Activated T-helper 2 cell treated with anti-CD3 and anti-CD28 coated beads, Interferon-gamma antibody, Interleukin-2, Interleukin-4, amounts not matched to agents 10 μg/mL and 5 μg/mL and 100 μg/mL, durations not matched to agents 14 hours and 24 hours and 36 hours (primary cell): Measurements from ENCODE around the gene SLC22A16. TPM values are rescaled to one million over a fixed set of nuclear protein-coding genes. Genes with fewer than 3 reads are reported as not detected.

Experiments
- DNase-seq: peaks from one replicate; pipeline ENCODE4 v3.0.0; 2021; ENCODE audit warnings: low spot score
- H3K27ac Mint-ChIP-seq: one replicate; pipeline ENCODE4 v1.8.0; 2021; ENCODE audit warnings: mixed read lengths
- H3K27me3 Mint-ChIP-seq: one replicate; pipeline ENCODE4 v1.8.0; 2021; ENCODE audit warnings: low read depth, mixed read lengths
- H3K36me3 Mint-ChIP-seq: one replicate; pipeline ENCODE4 v1.8.0; 2021; ENCODE audit warnings: low read depth, mixed read lengths
- H3K4me1 Mint-ChIP-seq: one replicate; pipeline ENCODE4 v1.8.0; 2021; ENCODE audit warnings: low read depth, mixed read lengths
- H3K4me3 Mint-ChIP-seq: one replicate; pipeline ENCODE4 v1.8.0; 2021; ENCODE audit warnings: low read depth, mild to moderate bottlenecking, moderate library complexity, mixed read lengths
- H3K9me3 Mint-ChIP-seq: one replicate; pipeline ENCODE4 v1.8.0; 2021; ENCODE audit warnings: mixed read lengths
- intact Hi-C: fragments of 100-400 bp; cut with micrococcal nuclease; formaldehyde crosslinking; loops from one replicate; pipeline ENCODE4 v1.15.1; 2023
- total RNA-seq: library from RNA; stranded (reverse); gene quantifications from 2 replicates; pipeline ENCODE4 v1.2.3, GENCODE V29; 2022

The SLC22A16 gene
- total RNA-seq, 1 donor from 2014 or later = not detected

DNA sequence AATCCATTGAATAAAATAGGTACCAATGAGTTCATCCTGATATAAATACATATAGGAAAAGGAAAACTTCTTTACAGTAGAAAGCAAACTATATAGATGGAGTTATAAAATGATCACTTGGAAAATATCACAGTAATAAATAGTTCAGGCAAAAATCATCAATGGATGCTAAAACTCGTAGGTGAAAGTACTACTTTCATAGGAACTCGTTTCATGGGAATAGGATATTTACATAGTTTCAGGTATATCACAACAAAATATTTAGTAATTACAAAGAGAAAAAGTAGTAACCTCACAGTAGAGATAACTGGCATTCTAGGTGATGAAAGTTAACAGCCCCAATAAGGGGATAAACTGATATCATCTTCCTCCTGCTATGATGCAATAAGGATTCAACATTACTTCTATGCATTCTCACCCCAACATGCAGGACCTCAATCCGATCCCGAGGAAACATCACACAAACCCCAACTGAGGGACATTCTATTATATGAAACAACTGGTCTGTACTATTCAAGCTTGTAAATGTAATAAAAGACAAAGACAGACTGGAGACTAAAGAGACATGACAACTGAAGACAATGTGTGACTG lies 74.7 kb downstream of the SLC22A16 start:
- Mint-ChIP-seq H3K9me3 (no peaks in the 10 kb centered on the region), H3K27me3 (peaks cover 5% of the 10 kb centered on the region), H3K36me3 (no peaks in the 10 kb centered on the region), H3K4me3 (no peak overlapping the region), H3K4me1 (peaks cover 2% of the 10 kb centered on the region), H3K27ac (no peak overlapping the region)
- DNase-seq = no peak
- intact Hi-C loops = no loop called here

DNA sequence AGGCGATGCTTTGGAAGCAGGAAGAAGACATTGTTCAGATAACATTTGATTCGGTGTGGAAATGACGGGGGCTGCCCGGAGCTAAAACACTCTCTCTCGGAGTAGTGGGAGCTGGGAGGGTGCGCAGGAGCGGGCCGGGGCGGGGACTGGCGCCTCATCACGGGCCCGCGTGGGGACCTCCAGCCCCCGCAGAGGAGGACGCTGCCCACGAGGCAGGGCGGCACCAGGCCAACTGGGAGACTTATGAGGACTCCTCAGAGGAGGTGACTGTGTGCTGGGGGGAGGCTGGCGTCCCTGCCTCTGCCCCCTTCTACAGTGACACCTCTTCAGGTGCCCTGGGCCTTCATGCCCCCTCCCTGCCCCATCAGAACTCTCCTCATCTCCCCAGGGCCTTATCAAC lies 76.2 kb downstream of the SLC22A16 start:
- Mint-ChIP-seq H3K4me1 (peaks cover 2% of the 10 kb centered on the region), H3K36me3 (no peaks in the 10 kb centered on the region), H3K9me3 (no peaks in the 10 kb centered on the region), H3K27me3 (peaks cover 8% of the 10 kb centered on the region), H3K4me3 (no peak overlapping the region), H3K27ac (no peak overlapping the region)
- intact Hi-C loops = no loop called here
- DNase-seq = no peak

DNA sequence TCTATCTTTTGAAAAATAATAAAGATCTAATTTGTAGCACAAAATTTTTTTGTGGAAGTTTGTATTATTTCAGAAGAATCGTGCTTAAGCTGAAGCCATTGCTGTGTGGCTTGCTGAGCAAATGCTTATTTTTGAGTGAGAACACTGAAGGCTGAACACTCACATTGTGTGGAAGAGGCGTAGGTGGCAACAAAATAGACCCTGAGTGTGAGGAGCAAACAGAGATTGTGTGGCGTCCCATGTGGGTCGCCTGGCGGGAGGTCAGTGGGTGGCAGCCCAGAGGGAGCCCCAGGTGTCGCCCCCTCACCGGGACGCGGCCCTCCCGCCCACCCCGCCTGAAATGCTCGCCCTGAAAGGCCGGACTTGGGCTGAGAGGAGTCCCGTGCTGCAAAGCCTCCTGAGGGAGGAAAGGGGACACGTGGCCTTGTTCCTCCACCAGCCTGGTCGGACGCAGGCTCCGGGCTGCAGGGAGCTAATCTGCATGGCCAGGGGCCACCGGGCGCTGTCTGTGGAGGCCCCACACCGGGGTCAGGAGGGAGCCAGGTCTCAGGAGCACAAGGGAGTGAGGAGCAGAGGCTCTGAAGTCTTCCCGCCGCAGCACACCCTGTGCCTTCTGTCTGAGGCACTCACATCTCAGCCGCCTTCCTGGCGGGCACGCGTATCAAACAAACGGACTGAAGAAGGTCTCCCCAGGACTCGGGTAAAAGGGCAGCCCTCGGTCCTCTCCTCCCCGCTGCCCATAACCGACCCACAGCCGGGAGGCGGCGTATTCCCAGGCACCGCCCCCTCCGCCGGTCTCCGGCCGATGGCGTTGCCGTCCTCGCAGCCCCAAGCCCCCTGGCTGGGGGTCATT lies 77.0 kb downstream of the SLC22A16 start:
- H3K27me3 Mint-ChIP-seq = peaks cover 8% of the 10 kb centered on the region
- H3K27ac Mint-ChIP-seq = no peak overlapping the region
- H3K9me3 Mint-ChIP-seq = no peaks in the 10 kb centered on the region
- no peak for DNase-seq
- H3K4me3 Mint-ChIP-seq = no peak overlapping the region
- H3K36me3 Mint-ChIP-seq = no peaks in the 10 kb centered on the region
- intact Hi-C loops = no loop called here
- peaks cover 2% of the 10 kb centered on the region for H3K4me1 Mint-ChIP-seq

DNA sequence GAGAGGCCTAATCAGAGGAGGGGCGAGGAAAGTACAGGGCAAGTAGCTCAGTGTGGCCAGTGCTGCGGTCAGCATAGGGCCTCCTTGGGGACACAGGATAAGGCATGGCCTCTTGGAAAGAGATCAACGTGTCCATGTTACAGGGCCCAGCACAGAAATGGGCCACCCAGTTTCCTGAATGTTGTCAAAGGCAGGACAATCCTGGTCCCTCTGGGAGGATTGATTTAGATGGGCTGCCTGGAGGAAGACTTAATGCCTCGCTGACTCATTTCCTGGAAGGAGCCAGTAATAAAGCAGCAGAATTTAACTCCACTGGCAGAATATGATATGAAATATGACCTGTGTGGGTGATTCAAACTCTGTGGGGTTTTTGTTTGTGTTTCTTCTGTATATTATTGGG lies 77.6 kb downstream of the SLC22A16 start:
- Mint-ChIP-seq H3K4me3 (no peak overlapping the region), H3K27ac (no peak overlapping the region), H3K27me3 (peaks cover 8% of the 10 kb centered on the region), H3K9me3 (no peaks in the 10 kb centered on the region), H3K4me1 (peaks cover 2% of the 10 kb centered on the region), H3K36me3 (no peaks in the 10 kb centered on the region)
- intact Hi-C loops = no loop called here
- DNase-seq = no peak

DNA sequence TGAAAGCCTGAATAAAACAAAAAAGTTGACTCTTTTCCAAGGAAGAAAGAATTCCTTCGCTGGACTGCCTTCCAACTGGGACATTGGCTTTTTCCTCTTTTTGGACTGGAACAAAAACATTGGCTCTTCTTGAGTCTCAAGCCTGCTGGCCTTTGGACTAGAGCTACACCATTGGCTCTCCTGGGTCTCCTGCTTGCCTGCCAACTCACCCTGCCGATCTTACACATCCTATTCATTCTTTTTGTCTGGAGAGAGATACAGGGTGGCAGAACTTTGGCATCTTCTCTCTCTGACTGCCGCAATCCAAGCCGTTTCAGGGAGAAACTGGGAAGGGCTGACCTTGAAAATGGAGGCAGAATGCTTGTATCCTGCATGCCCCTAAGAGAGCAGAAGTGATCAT lies 81.2 kb downstream of the SLC22A16 start:
- H3K27ac Mint-ChIP-seq = no peak overlapping the region
- no peak for DNase-seq
- no peaks in the 10 kb centered on the region for H3K36me3 Mint-ChIP-seq
- H3K27me3 Mint-ChIP-seq = peaks cover 3% of the 10 kb centered on the region
- peaks cover 5% of the 10 kb centered on the region for H3K4me1 Mint-ChIP-seq
- no peaks in the 10 kb centered on the region for H3K9me3 Mint-ChIP-seq
- intact Hi-C loops = no loop called here
- no peak overlapping the region for H3K4me3 Mint-ChIP-seq

DNA sequence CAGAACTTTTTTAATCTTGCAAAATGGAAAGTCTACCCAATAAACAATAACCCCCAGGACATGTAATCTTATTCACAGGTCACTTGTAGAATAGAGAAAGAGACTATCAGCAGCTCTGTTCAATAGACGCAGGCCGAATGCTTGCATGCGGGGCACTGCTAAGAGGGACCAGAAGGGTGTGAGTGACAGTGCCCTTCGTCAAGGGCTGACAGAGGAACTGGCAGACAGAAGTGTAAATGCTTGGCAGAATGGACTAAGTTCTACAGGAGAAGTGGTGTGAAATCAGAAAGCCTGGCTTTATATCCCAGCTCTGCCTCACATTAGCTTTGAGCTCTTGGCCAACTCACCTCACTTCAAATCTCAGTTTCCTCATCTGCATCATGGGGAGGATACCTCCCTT lies 82.0 kb downstream of the SLC22A16 start:
- Mint-ChIP-seq H3K36me3 (no peaks in the 10 kb centered on the region), H3K9me3 (no peaks in the 10 kb centered on the region), H3K4me3 (no peak overlapping the region), H3K27ac (no peak overlapping the region), H3K4me1 (peaks cover 13% of the 10 kb centered on the region), H3K27me3 (peaks cover 3% of the 10 kb centered on the region)
- DNase-seq = no peak
- intact Hi-C loops = loop anchor here (5.0 kb wide), 1 partner anchor 867 kb away; no protein-coding TSS in a partner anchor

DNA sequence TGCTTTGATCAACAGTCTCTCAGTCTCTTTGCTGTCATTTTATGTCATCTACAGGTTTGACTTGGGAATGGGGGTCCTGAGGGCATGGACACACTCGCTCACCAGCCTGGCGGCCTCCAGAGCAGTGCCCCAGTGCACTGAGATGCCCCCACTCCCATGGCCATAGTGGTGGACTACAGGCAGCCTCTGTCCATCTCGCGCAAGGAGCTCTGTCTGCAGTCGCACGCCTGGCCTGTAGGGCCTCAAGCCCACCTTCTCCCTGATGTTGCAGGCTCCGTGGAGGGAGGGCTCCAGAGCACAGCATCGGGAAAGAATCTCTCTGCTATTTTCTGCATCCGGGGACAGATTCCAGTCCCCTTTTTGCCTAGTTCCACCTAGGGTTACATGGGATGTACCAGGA lies 83.7 kb downstream of the SLC22A16 start:
- Mint-ChIP-seq H3K36me3 (no peaks in the 10 kb centered on the region), H3K27ac (no peak overlapping the region), H3K9me3 (no peaks in the 10 kb centered on the region), H3K4me1 (peaks cover 17% of the 10 kb centered on the region), H3K27me3 (peaks cover 3% of the 10 kb centered on the region), H3K4me3 (no peak overlapping the region)
- intact Hi-C loops = loop anchor here (5.0 kb wide), 1 partner anchor 865 kb away; no protein-coding TSS in a partner anchor
- no peak for DNase-seq

DNA sequence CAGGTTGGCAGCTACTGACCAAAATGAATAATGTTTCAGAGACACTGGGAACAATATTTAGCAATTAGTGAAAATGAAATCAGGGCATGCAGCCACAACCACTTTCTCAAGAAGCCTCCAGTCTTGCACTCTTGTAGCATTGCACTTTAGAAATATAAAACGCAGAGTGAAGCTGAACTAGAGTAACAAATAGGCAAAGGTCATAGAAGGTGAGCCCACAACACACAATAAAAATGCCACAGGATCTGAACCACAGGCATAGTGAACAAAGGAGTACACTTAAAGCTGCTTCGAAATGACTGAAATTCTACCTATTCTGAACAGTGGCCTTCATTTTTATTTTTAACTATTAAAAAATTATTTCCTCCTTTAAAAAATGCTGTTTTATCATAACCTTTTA lies 86.0 kb downstream of the SLC22A16 start:
- Mint-ChIP-seq H3K27me3 (no peaks in the 10 kb centered on the region), H3K4me3 (no peak overlapping the region), H3K27ac (no peak overlapping the region), H3K36me3 (no peaks in the 10 kb centered on the region), H3K9me3 (no peaks in the 10 kb centered on the region), H3K4me1 (peaks cover 17% of the 10 kb centered on the region)
- no peak for DNase-seq
- intact Hi-C loops = loop anchor here (1.0 to 5.0 kb wide), 4 partner anchors 212 to 863 kb away; no protein-coding TSS in a partner anchor

DNA sequence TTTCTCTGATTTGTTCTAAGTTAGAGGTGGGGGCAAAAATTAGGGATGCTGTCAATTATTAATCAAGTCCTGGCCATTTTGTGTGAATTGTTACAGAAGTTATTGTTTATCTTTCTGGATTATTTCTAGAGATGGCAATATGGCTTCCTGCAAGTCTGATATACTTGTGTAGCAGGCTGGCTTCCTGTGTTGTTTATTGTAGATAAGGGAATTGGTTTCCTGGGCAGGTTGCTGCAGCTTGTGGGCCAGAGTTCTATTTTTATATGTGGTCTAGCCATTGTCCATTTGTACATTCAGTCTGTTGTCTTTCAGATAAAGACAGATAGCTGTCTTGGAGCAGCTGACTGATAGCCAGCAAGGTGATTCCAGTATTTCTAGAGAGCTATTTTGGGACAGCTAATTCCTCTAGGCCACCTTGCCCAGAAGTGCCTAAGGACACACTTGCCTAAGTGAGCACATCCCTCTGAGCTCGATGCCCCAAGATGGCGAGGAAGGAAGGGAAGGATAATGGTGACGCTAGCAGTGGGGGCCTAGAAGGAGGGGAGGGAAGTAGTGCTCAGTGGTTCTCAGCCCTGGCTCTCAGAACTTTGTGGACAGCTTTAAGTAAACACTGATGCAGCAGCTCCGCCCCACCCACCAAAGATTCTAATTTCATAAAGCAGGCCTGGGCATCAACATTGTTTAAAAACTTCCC lies 86.6 kb downstream of the SLC22A16 start:
- no peaks in the 10 kb centered on the region for H3K9me3 Mint-ChIP-seq
- H3K4me1 Mint-ChIP-seq = peaks cover 17% of the 10 kb centered on the region
- no peak overlapping the region for H3K27ac Mint-ChIP-seq
- DNase-seq = no peak
- H3K36me3 Mint-ChIP-seq = no peaks in the 10 kb centered on the region
- H3K27me3 Mint-ChIP-seq = no peaks in the 10 kb centered on the region
- intact Hi-C loops = loop anchor here (1.0 to 5.0 kb wide), 4 partner anchors 212 to 863 kb away; no protein-coding TSS in a partner anchor
- no peak overlapping the region for H3K4me3 Mint-ChIP-seq

DNA sequence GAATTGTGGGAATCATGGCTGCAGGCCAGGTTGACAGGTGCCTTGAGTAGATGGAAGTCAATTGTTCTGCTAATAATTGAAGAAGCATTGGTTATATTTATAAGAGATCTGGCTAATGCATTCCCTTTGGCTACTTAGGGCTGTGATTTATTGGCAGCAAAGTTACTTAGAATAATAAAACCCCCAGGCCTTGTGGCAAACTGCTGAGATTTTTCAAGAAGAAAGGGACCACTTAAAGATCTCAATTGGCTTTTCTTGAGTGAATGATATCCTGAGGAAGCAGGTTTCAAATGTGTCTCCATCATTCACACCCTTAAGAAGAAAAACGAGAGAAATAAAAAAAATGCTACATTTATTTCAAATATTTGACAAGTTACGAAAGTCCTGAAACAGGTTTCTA lies 88.4 kb downstream of the SLC22A16 start:
- H3K4me1 Mint-ChIP-seq = peaks cover 17% of the 10 kb centered on the region
- no peak overlapping the region for H3K27ac Mint-ChIP-seq
- no peaks in the 10 kb centered on the region for H3K36me3 Mint-ChIP-seq
- no peaks in the 10 kb centered on the region for H3K9me3 Mint-ChIP-seq
- no peak overlapping the region for H3K4me3 Mint-ChIP-seq
- no peaks in the 10 kb centered on the region for H3K27me3 Mint-ChIP-seq
- intact Hi-C loops = no loop called here
- no peak for DNase-seq

DNA sequence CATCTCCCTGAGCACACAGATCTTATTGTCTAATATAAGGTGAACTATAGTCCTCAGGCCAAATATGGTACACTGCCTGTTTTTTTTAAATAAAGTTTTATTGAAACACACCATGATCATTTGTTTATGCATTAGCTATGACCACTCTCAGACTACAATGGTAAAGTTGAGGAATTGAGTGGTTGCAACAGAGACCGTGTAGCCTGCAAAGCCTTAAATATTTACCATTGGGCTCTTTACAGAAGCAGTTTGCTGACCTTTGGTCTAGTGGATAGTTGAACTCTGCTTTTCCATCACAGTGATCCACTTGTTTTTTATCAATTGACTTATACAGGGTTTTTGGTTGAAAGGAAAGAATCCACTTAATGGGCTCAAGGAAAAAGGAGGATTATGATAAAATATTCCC lies 91.0 kb downstream of the SLC22A16 start:
- no peaks in the 10 kb centered on the region for H3K36me3 Mint-ChIP-seq
- no peak overlapping the region for H3K4me3 Mint-ChIP-seq
- peaks cover 6% of the 10 kb centered on the region for H3K27me3 Mint-ChIP-seq
- no peak for DNase-seq
- intact Hi-C loops = no loop called here
- H3K4me1 Mint-ChIP-seq = peaks cover 14% of the 10 kb centered on the region
- no peaks in the 10 kb centered on the region for H3K9me3 Mint-ChIP-seq
- H3K27ac Mint-ChIP-seq = no peak overlapping the region

DNA sequence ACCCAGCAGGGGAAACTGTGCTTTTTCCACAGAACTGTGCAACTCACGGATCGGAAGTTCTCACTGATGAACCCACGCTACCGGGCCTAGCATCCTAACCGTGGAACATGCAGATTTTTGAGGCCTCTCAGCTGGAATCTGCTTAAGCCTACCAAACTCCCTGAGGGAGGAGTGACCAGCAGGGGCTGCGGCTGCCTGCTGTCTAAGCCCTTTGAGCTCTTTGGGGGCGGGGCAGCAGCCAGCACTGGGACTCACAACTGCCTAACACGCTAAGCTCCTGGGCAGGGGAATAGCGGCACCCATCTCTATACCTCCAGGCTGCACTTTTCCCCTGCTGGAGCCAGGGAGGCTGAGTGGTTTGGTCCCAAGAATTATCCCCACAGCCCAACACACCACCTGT lies 97.9 kb downstream of the SLC22A16 start:
- Mint-ChIP-seq H3K4me1 (no peaks in the 10 kb centered on the region), H3K4me3 (no peak overlapping the region), H3K27me3 (peaks cover 6% of the 10 kb centered on the region), H3K36me3 (no peaks in the 10 kb centered on the region), H3K27ac (no peak overlapping the region), H3K9me3 (no peaks in the 10 kb centered on the region)
- DNase-seq = no peak
- intact Hi-C loops = no loop called here
